Subcutaneous abdominal adipose tissue (tissue), 5 donors: ENCODE results near the gene EMC9.
A peak's percentile ranks its signal among the peaks of the same experiment; 100 is the strongest.

Experiments
- H3K27ac ChIP-seq: one replicate; pipeline ENCODE4 v1.7.0; 2013; ENCODE audit warnings: low read depth, mild to moderate bottlenecking, inconsistent platforms, low read length, moderate library complexity
- H3K27me3 ChIP-seq, 5 donors: one replicate each; pipeline ENCODE4 v1.7.0; 2013; ENCODE audit warnings: low read length in 5 of 5, inconsistent platforms in 1 of 5; ENCODE audit not compliant: control insufficient read depth in 5 of 5, insufficient read depth in 4 of 5
- H3K36me3 ChIP-seq, 5 donors: one replicate each; pipeline ENCODE4 v1.7.0; 2013; ENCODE audit warnings: low read length in 5 of 5; ENCODE audit not compliant: control insufficient read depth in 5 of 5, insufficient read depth in 5 of 5
- H3K4me1 ChIP-seq, 5 donors: one replicate each; pipeline ENCODE4 v1.7.0; 2013; ENCODE audit warnings: low read length in 5 of 5, mild to moderate bottlenecking in 3 of 5, moderate library complexity in 1 of 5; ENCODE audit not compliant: control insufficient read depth in 5 of 5, insufficient read depth in 5 of 5
- H3K4me3 ChIP-seq, 5 donors: one replicate each; pipeline ENCODE4 v1.7.0; 2013; ENCODE audit warnings: low read length in 5 of 5, low read depth in 1 of 5
- H3K9ac ChIP-seq, 5 donors: one replicate each; pipeline ENCODE4 v1.7.0; 2013; ENCODE audit warnings: low read length in 5 of 5, mild to moderate bottlenecking in 4 of 5, moderate library complexity in 3 of 5
- H3K9me3 ChIP-seq, 5 donors: one replicate each; pipeline ENCODE4 v1.7.0; 2013; ENCODE audit warnings: low read length in 5 of 5; ENCODE audit not compliant: control insufficient read depth in 5 of 5
- donor health status: healthy.
- donor health status: healthy.
- donor health status: healthy.
- donor health status: healthy.
- donor health status: healthy.

The EMC9 gene

DNA sequence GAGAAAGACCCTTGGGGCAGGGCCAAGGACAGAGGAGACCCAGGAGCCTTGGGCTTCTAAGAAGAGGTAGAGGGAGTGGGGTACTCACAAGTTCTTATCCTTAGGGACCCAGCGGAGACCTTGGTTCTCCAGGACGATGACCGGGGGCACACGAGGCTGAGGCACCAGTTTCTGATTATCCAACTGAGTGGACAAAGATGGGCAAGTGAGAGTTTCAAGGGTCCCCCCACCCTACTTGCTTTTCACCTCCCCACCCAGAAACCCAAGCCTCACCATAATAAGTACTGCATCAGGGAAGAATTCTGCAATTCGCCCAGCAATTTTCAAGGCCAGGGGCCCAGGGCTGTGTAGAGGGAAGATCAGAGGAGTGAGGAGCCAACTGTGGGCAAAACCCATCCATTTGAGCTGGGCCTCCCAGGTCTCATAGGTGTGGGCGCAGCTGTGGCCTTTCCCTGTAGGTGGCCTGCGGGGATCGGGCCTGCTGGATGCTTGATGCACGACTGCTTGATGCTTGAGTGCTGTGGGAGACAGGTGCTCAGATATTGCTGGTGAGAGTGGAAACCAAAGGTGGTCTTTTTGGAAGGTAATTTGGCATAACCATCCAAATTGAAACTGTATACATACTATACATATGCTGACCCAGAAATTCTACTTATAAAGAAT is 2.0 kb downstream of the EMC9 start:
- Histone ChIP-seq H3K36me3 (peaks cover 0 to 35% (median 24%) of the 10 kb centered on the region in 5 donors), H3K4me1 (peaks cover 3 to 51% (median 36%) of the 10 kb centered on the region in 5 donors), H3K9me3 (no peaks in the 10 kb centered on the region), H3K9ac (no peak overlapping the region), H3K4me3 (no peak overlapping the region), H3K27ac (peak overlapping the region; percentile 23), H3K27me3 (no peaks in the 10 kb centered on the region)

DNA sequence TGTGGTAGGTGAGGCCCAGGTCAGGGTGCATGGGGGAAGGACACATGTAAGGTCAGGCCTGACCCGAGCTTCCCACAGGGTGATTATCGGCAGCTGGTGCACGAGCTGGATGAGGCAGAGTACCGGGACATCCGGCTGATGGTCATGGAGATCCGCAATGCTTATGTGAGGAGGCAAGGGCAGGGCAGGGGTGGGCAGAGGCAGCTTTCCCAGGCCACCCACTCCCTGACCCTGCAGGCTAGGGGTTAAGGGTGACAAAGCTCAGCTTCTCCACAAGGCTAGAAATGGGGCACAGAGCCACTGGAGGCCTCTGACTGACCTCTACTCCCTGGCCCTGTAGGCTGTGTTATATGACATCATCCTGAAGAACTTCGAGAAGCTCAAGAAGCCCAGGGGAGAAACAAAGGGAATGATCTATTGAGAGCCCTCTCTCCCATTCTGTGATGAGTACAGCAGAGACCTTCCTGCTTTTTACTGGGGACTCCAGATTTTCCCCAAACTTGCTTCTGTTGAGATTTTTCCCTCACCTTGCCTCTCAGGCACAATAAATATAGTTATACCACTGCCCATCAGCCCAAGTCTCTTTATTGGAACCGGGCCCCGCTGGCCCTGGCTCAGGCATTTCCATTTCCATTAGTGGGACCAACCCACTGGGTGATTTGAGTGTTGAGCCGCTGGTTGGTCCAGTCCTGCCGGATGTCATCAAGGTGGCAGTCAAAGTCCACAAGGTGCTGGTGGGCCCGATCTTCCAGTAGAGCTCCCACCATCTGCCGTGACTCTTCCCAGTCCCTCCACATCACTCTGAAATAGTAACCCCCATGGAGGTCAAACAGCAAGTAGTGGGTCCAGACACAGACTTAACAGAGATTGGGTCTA is 2.8 kb downstream of the EMC9 start:
- no peak overlapping the region for H3K4me3 ChIP-seq
- H3K27me3 ChIP-seq = no peaks in the 10 kb centered on the region
- no peaks in the 10 kb centered on the region for H3K9me3 ChIP-seq
- peak overlapping the region; percentile 23 for H3K27ac ChIP-seq
- peaks cover 3 to 51% (median 36%) of the 10 kb centered on the region in 5 donors for H3K4me1 ChIP-seq
- peak overlapping the region in 1 of 5 donors; percentile 31 for H3K9ac ChIP-seq
- peaks cover 0 to 29% (median 22%) of the 10 kb centered on the region in 5 donors for H3K36me3 ChIP-seq

DNA sequence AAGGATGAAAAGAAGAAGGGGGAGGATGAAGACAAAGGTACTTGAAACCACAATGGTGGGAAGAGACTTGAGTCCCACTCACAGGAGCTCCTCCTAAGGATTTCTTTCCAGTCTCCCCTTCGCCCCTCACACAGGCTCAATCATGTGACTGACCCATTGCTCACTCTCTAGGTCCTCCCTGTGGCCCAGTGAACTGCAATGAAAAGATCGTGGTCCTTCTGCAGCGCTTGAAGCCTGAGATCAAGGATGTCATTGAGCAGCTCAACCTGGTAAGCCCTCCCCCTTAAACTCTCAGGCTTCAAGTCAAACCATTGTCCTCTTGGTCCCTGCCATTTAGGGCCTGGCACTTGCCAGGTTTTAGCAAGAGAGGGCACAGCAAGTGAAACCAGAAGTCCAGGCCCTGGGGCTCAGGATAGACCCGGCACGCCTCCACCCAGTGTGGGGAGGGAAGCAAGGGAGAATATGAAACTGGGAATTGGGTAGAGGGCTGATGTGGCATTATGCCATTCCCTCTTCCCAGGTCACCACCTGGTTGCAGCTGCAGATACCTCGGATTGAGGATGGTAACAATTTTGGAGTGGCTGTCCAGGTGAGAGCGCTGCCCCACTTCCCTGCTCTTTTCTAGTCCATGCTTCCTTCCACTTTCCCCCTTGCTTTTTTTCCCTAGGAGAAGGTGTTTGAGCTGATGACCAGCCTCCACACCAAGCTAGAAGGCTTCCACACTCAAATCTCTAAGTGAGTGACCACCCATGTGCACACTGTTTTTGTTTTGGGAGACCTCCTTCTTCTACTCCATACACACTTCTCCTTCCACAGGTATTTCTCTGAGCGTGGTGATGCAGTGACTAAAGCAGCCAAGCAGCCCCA is 3.6 kb downstream of the EMC9 start:
- Histone ChIP-seq H3K36me3 (peaks cover 0 to 24% (median 20%) of the 10 kb centered on the region in 5 donors), H3K9me3 (no peaks in the 10 kb centered on the region), H3K4me3 (no peak overlapping the region), H3K27ac (peak overlapping the region; percentile 62), H3K9ac (peak overlapping the region in 1 of 5 donors; percentile 86), H3K4me1 (peaks cover 3 to 51% (median 36%) of the 10 kb centered on the region in 5 donors), H3K27me3 (no peaks in the 10 kb centered on the region)

DNA sequence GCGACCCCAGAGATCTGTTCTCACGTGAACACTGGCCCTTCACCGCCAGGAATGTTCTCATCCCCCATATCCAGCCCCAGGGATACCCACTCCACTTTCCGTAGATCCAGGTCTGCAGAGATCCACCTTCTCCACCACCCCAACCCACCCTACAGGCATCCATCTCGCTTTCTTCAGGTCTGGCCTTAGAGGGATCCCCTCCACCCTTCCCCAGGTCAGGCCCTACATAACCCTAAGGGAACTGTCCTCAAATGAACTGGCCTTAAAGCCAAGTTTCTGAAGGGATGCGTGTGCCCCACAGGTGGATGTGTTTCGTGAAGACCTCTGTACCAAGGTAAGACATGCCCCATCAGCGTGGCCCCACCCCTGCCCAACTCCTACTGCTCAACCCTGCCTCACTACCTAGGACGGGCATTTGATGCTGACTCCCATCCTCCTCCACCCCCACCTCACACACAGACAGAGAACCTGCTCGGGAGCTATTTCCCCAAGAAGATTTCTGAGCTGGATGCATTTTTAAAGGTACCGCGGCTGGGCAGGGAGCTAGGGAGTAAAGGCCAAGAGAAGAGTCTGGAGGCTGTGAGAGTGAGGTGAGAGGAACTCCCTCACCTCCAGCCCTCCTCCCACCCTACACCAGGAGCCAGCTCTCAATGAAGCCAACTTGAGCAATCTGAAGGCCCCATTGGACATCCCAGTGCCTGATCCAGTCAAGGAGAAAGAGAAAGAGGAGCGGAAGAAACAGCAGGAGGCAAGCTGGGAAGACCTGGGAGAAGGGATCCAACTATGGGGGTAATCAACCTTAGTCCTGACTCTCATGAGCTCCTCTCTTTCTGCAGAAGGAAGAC is 4.5 kb downstream of the EMC9 start:
- peak overlapping the region in 4 of 5 donors; percentile 78 to 92 (median 86) for H3K9ac ChIP-seq
- H3K9me3 ChIP-seq = no peaks in the 10 kb centered on the region
- peak overlapping the region; percentile 62 for H3K27ac ChIP-seq
- H3K27me3 ChIP-seq = no peaks in the 10 kb centered on the region
- H3K4me3 ChIP-seq = peak overlapping the region; percentile 73 to 91 (median 83)
- H3K4me1 ChIP-seq = peaks cover 2 to 56% (median 33%) of the 10 kb centered on the region in 5 donors
- peaks cover 0 to 24% (median 20%) of the 10 kb centered on the region in 5 donors for H3K36me3 ChIP-seq

DNA sequence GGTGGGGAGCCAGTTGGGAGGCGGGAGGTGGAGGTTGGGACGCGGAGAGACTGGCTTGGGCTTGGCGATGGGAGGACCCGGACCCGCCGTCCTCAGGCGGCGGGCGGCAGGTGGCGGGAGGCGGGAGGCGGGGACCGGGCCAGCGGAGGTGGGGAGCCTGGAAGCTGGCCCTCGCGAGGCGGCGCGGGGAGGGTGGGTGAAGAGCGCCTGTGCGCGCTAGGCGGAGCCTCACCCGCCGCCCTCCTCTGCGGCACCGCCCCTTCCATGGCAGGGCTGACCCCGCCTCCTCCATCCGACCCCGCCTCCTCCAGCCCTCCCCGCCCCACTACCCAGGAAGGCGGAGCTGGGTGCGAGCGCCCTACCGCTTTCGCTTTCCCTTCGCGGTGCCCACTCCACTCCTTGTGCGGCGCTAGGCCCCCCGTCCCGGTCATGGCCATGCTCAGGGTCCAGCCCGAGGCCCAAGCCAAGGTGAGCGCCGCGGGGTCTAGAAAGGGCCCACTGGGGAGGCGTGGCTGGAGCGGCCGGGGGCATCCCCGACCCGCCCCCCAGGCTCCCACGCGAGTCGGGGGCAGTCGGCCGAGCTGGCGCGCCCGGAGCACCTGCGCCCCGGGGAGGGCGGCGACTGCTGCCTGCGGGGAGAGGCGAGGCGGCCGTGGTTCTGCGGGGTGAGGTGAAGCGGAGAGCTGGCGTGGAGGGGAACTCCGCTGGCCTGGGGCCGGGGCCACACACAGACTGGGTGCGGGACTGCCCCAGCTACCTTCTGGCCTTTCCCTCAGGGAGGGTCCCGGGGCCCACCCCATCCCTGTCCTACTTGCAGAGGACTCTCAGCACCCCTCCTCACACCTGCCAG is 5.3 kb downstream of the EMC9 start, which contains the start of gene PSME1:
PSME1 (plus strand) TSS at position 361 of the 850 bp plus-strand sequence; CDS start at position 430, 69 bp downstream.
- Histone ChIP-seq H3K9ac (peak within 1 kb of the TSS in 4 of 5 donors; percentile 78 to 92 (median 86)), H3K27ac (peak within 1 kb of the TSS; percentile 62), H3K27me3 (no peaks in the 10 kb centered on the region), H3K36me3 (peaks cover 0 to 24% (median 20%) of the 10 kb centered on the region in 5 donors), H3K9me3 (no peaks in the 10 kb centered on the region), H3K4me1 (peaks cover 1 to 57% (median 30%) of the 10 kb centered on the region in 5 donors), H3K4me3 (peak within 1 kb of the TSS; percentile 73 to 91 (median 83))

DNA sequence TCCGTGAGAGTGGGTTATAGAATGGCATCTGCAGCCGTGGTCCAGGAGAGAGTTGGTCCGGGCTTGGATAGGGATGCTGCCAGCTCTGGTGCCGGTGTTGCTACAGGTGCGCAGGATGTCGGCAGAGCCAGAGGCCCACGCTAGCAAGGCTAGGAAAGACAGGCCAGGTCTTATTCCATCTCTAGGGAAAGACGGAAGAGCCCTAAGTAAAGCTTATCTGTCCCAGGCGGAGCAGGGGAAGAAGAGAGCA is 5.9 kb downstream of the EMC9 start:
- Histone ChIP-seq H3K9me3 (no peaks in the 10 kb centered on the region), H3K4me3 (peak overlapping the region; percentile 51 to 91 (median 83)), H3K4me1 (peaks cover 1 to 57% (median 29%) of the 10 kb centered on the region in 5 donors), H3K9ac (peak overlapping the region in 3 of 5 donors; percentile 43 to 86 (median 73)), H3K27me3 (no peaks in the 10 kb centered on the region), H3K27ac (peak overlapping the region; percentile 62), H3K36me3 (peaks cover 0 to 24% (median 20%) of the 10 kb centered on the region in 5 donors)

DNA sequence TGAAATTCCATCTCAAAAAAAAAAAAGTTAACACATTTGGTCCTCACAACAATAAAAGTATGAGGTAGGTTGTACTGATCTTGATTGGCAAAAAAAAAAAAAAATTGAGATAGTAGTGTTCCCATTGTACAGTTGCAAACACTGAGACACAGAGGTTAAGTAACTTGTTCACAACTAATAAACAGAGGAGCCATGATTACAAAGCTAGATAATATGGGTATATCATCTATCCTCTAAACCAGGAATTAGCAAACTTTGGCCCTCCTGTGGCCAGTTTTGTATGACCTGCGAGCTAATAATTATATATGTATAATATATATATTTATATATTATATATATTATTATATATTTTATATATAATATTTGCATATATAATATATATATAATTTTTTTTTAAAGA is 7.7 kb downstream of the EMC9 start:
- H3K27me3 ChIP-seq = no peaks in the 10 kb centered on the region
- H3K4me1 ChIP-seq = peaks cover 1 to 46% (median 24%) of the 10 kb centered on the region in 5 donors
- peaks cover 0 to 16% (median 13%) of the 10 kb centered on the region in 5 donors for H3K36me3 ChIP-seq
- H3K9me3 ChIP-seq = no peaks in the 10 kb centered on the region
- H3K4me3 ChIP-seq = no peak overlapping the region
- H3K27ac ChIP-seq = no peak overlapping the region
- H3K9ac ChIP-seq = no peak overlapping the region

DNA sequence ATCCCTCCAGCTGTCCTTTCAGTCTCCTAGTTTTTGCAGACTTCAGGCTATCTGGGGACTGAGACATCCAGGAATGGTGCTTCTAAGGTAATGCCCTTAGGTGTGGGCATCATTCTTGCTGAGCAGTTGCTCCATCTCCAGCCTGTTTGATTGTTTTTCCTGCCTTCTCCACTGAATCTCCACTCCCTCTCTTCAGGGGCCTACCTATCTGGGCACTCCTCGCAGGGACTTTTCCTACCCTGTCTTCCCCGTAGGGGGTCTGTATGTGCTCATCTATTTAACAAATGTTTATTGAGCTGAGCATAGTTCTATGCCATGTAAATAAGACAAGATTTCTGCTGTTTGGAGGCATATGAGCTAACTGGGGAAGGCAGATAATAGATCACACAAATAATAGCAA is 8.4 kb downstream of the EMC9 start:
- Histone ChIP-seq H3K9me3 (no peaks in the 10 kb centered on the region), H3K27ac (no peak overlapping the region), H3K9ac (no peak overlapping the region), H3K4me1 (peaks cover 1 to 44% (median 24%) of the 10 kb centered on the region in 5 donors), H3K27me3 (no peaks in the 10 kb centered on the region), H3K4me3 (no peak overlapping the region), H3K36me3 (peaks cover 0 to 8% (median 6%) of the 10 kb centered on the region in 5 donors)
